ENCODE measurements around the gene RUNX3. TPM values are rescaled to one million over a fixed set of nuclear protein-coding genes. Genes with fewer than 3 reads are reported as not detected.

RUNX3 gene
- total RNA-seq, 1 experiment from 2014 or later = 0.33 TPM

- H3K4ac ChIP-seq (ENCODE audit: low read depth, low read length) = no peak overlapping the region
- no peaks in the 10 kb centered on the region for H3K9me3 ChIP-seq (ENCODE audit: control insufficient read depth, low read depth, low read length)
- no peak overlapping the region for H3T11ph ChIP-seq (ENCODE audit: low read length)
- Mint-ChIP-seq H3K36me3 (ENCODE audit: insufficient read depth in 1 of 3, low read depth in 3 of 3) (no peaks in the 10 kb centered on the region), H3K4me1 (peaks cover 8 to 12% of the 10 kb centered on the region in 2 experiments), H3K27me3 (ENCODE audit: low read depth) (peaks cover under 1% of the 10 kb centered on the region), H3K9me3 (peaks cover 0 to under 1% of the 10 kb centered on the region in 2 experiments; a peak in 2 of 5 replicates), H3K27ac (no peak overlapping the region; a peak in 1 of 7 replicates), H3K4me3 (no peak overlapping the region)
- H3K23ac ChIP-seq (ENCODE audit: insufficient read length, low read depth, low read length) = no peak overlapping the region
- no peak for DNase-seq
- TF ChIP-seq, protein P1, sequence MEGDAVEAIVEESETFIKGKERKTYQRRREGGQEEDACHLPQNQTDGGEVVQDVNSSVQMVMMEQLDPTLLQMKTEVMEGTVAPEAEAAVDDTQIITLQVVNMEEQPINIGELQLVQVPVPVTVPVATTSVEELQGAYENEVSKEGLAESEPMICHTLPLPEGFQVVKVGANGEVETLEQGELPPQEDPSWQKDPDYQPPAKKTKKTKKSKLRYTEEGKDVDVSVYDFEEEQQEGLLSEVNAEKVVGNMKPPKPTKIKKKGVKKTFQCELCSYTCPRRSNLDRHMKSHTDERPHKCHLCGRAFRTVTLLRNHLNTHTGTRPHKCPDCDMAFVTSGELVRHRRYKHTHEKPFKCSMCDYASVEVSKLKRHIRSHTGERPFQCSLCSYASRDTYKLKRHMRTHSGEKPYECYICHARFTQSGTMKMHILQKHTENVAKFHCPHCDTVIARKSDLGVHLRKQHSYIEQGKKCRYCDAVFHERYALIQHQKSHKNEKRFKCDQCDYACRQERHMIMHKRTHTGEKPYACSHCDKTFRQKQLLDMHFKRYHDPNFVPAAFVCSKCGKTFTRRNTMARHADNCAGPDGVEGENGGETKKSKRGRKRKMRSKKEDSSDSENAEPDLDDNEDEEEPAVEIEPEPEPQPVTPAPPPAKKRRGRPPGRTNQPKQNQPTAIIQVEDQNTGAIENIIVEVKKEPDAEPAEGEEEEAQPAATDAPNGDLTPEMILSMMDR (conservative IDR thresholded peaks at IDR 0.05) = no peak
- no peak overlapping the region for H3K9ac ChIP-seq (ENCODE audit: extremely low read depth, insufficient read length, low read length)
- no peaks in the 10 kb centered on the region for H3K27me3 ChIP-seq (ENCODE audit: insufficient read depth, low read length)
- H3K56ac ChIP-seq (ENCODE audit: insufficient read length, low read depth, low read length) = no peak overlapping the region
- no peak overlapping the region for H2AFZ ChIP-seq (ENCODE audit: low read length)
- H4K8ac ChIP-seq (replicated peaks; ENCODE audit: insufficient read length, low read depth, low read length) = no peak overlapping the region
- H3K14ac ChIP-seq (ENCODE audit: insufficient read depth, low read length) = no peak overlapping the region
- H2BK20ac ChIP-seq (ENCODE audit: low read depth, low read length, poor library complexity, severe bottlenecking) = no peak overlapping the region
- WGBS (ENCODE audit: extremely low coverage, insufficient read length, low lambda C conversion rate) = no CpG with 5 or more reads among the region's 6 CpGs
- H4K5ac ChIP-seq (ENCODE audit: insufficient read length, low read depth, low read length) = no peak overlapping the region
- H3K79me1 ChIP-seq (ENCODE audit: insufficient read depth, low read depth, low read length, poor library complexity, severe bottlenecking) = no peaks in the 10 kb centered on the region
- no peak overlapping the region for H4K91ac ChIP-seq (ENCODE audit: insufficient read length, low read depth, low read length)
- no peak overlapping the region for H3K4me2 ChIP-seq (ENCODE audit: insufficient read depth, insufficient read length, low read length)
- no peak overlapping the region for H3K27ac ChIP-seq (ENCODE audit: insufficient read length, low read depth, low read length)
- no peak overlapping the region for H2AK5ac ChIP-seq (ENCODE audit: insufficient read length, low read length)
- H4K20me1 ChIP-seq (ENCODE audit: control insufficient read depth, insufficient read depth, insufficient read length) = no peaks in the 10 kb centered on the region
- no peaks in the 10 kb centered on the region for H3K23me2 ChIP-seq (ENCODE audit: insufficient read length, low read depth, low read length, poor library complexity, severe bottlenecking)
- H2BK120ac ChIP-seq (ENCODE audit: low read depth, low read length, poor library complexity, severe bottlenecking) = no peak overlapping the region
- no peak overlapping the region for H3K18ac ChIP-seq (ENCODE audit: insufficient read length, low read depth, low read length)
- H2BK5ac ChIP-seq (ENCODE audit: insufficient read length, low read length) = no peak overlapping the region
- no peaks in the 10 kb centered on the region for H3K4me1 ChIP-seq (ENCODE audit: insufficient read depth, low read length)
- H2BK12ac ChIP-seq (ENCODE audit: insufficient read length, low read depth, low read length) = no peak overlapping the region
- no peaks in the 10 kb centered on the region for H3K79me2 ChIP-seq (ENCODE audit: insufficient read depth, low read length)
- H2BK15ac ChIP-seq (ENCODE audit: low read depth, low read length) = no peak overlapping the region
Observed at GRCh38 chr1:24878045-24878444, 52.0 kb downstream of the RUNX3 start.

All from H9 (cell line).